ENCODE data around the gene WSCD2. TPM values are rescaled to one million over a fixed set of nuclear protein-coding genes. Genes with fewer than 3 reads are reported as not detected.

The WSCD2 gene
- total and polyA plus RNA-seq, 12 donors = 0.01 to 2.8 (median 0.44) TPM; not detected in 3

GRCh38 chr12:108277613-108278012 lies 148.5 kb downstream of the WSCD2 start:
- intact Hi-C loops (cut with DNase I) = no loop called here
- no peak for ATAC-seq
- no peak for TF ChIP-seq CTCF (IDR thresholded peaks at IDR 0.05)

GRCh38 chr12:108282160-108282559 lies 153.1 kb downstream of the WSCD2 start:
- peaks cover 0 to 18% (median 0%) of the 10 kb centered on the region in 9 donors for H3K4me1 ChIP-seq
- no peak overlapping the region for H3K27ac ChIP-seq
- ATAC-seq (no peak), DNase-seq (no peak)
- TF ChIP-seq CTCF (IDR thresholded peaks at IDR 0.05) = no peak
- H3K9me3 ChIP-seq = no peaks in the 10 kb centered on the region
- H3K27me3 ChIP-seq = peaks cover 0 to 9% (median 0%) of the 10 kb centered on the region in 7 donors
- intact Hi-C loops (cut with DNase I) = no loop called here
- no peak overlapping the region for H3K4me3 ChIP-seq
- 32 to 35% methylated on average over 2 of the region's 2 CpGs for WGBS, 2 donors
- no peaks in the 10 kb centered on the region for H3K36me3 ChIP-seq

More at GRCh38 chr12:108277613-108278012, 148.5 kb downstream of the WSCD2 start:
- H3K4me1 ChIP-seq = peaks cover 0 to 6% (median 0%) of the 10 kb centered on the region in 9 donors
- peaks cover 0 to 9% (median 0%) of the 10 kb centered on the region in 7 donors for H3K27me3 ChIP-seq
- H3K36me3 ChIP-seq = no peaks in the 10 kb centered on the region
- H3K4me3 ChIP-seq = no peak overlapping the region
- DNase-seq = no peak
- peaks cover 0 to 4% (median 0%) of the 10 kb centered on the region in 11 donors for H3K9me3 ChIP-seq
- H3K27ac ChIP-seq = no peak overlapping the region

GRCh38 chr12:108282676-108283075 lies 153.6 kb downstream of the WSCD2 start:
- no peaks in the 10 kb centered on the region for H3K9me3 ChIP-seq
- no peak for DNase-seq
- H3K27ac ChIP-seq = no peak overlapping the region
- ATAC-seq = peak in 2 of 8 donors; percentile 41 to 45
- no peak for TF ChIP-seq CTCF (IDR thresholded peaks at IDR 0.05)
- no peak overlapping the region for H3K4me3 ChIP-seq
- H3K27me3 ChIP-seq = peaks cover 0 to 9% (median 0%) of the 10 kb centered on the region in 7 donors
- intact Hi-C loops (cut with DNase I) = no loop called here
- peaks cover 0 to 18% (median 0%) of the 10 kb centered on the region in 9 donors for H3K4me1 ChIP-seq
- no peaks in the 10 kb centered on the region for H3K36me3 ChIP-seq
- 51 to 57% methylated on average over 3 of the region's 3 CpGs for WGBS, 2 donors

- Histone ChIP-seq H3K4me1 (peaks cover 0 to 26% (median 6%) of the 10 kb centered on the region in 9 donors), H3K27me3 (peaks cover 0 to 9% (median 0%) of the 10 kb centered on the region in 7 donors), H3K9me3 (no peaks in the 10 kb centered on the region), H3K27ac (no peak overlapping the region), H3K36me3 (peaks cover 0 to 3% (median 0%) of the 10 kb centered on the region in 9 donors), H3K4me3 (no peak overlapping the region)
- no peak for TF ChIP-seq CTCF (IDR thresholded peaks at IDR 0.05)
- WGBS, 2 donors = 68 to 71% methylated on average over 7 of the region's 7 CpGs
- ATAC-seq = no peak
- intact Hi-C loops (cut with DNase I) = no loop called here
- no peak for DNase-seq
Measured at GRCh38 chr12:108284163-108284562, 155.1 kb downstream of the WSCD2 start.

Measured in heart right ventricle (tissue), 16 donors.